ENCODE data around the gene SERINC3.

GRCh38 chr20:44461142-44461802, 60.6 kb downstream of the SERINC3 start:
- TF ChIP-seq CTCF (IDR thresholded peaks at IDR 0.05) = no peak
- TF ChIP-seq POLR2AphosphoS5 (IDR thresholded peaks at IDR 0.05) = no peak
- no peak for TF ChIP-seq EP300 (IDR thresholded peaks at IDR 0.05)
- TF ChIP-seq POLR2A (IDR thresholded peaks at IDR 0.05) = no peak

Data from suprapubic skin (tissue), 4 donors.